Measurements from ENCODE around the gene VMP1. TPM values are rescaled to one million over a fixed set of nuclear protein-coding genes. Genes with fewer than 3 reads are reported as not detected.

The VMP1 gene
- total RNA-seq, 1 experiment from 2014 or later: 83.1 TPM

- H3K27me3 ChIP-seq (ENCODE audit: insufficient read depth, low read length): no peaks in the 10 kb centered on the region
- H3K79me1 ChIP-seq (ENCODE audit: insufficient read depth, low read depth, low read length, poor library complexity, severe bottlenecking): no peaks in the 10 kb centered on the region
- H3K9ac ChIP-seq (ENCODE audit: extremely low read depth, insufficient read length, low read length): no peak overlapping the region
- Mint-ChIP-seq H3K27me3 (ENCODE audit: low read depth) (no peaks in the 10 kb centered on the region), H3K36me3 (ENCODE audit: insufficient read depth in 1 of 3, low read depth in 3 of 3) (peaks cover 6 to 70% (median 42%) of the 10 kb centered on the region in 3 experiments; a peak in 6 of 7 replicates), H3K4me1 (no peaks in the 10 kb centered on the region), H3K4me3 (no peak overlapping the region), H3K27ac (no peak overlapping the region), H3K9me3 (no peaks in the 10 kb centered on the region)
- no peak overlapping the region for H3T11ph ChIP-seq (ENCODE audit: low read length)
- H2AFZ ChIP-seq (ENCODE audit: low read length): no peak overlapping the region
- H3K23ac ChIP-seq (ENCODE audit: insufficient read length, low read depth, low read length): no peak overlapping the region
- H3K27ac ChIP-seq (ENCODE audit: insufficient read length, low read depth, low read length): no peak overlapping the region
- TF ChIP-seq CTCF (conservative IDR thresholded peaks at IDR 0.05): no peak
- H3K56ac ChIP-seq (ENCODE audit: insufficient read length, low read depth, low read length): no peak overlapping the region
- no peak overlapping the region for H2BK12ac ChIP-seq (ENCODE audit: insufficient read length, low read depth, low read length)
- no peaks in the 10 kb centered on the region for H3K4me1 ChIP-seq (ENCODE audit: insufficient read depth, low read length)
- no peak overlapping the region for H3K14ac ChIP-seq (ENCODE audit: insufficient read depth, low read length)
- no peaks in the 10 kb centered on the region for H3K9me3 ChIP-seq (ENCODE audit: control insufficient read depth, low read depth, low read length)
- H3K4me2 ChIP-seq (ENCODE audit: insufficient read depth, insufficient read length, low read length): no peak overlapping the region
- no peak overlapping the region for H2AK5ac ChIP-seq (ENCODE audit: insufficient read length, low read length)
- WGBS (ENCODE audit: extremely low coverage, insufficient read length, low lambda C conversion rate): no CpG with 5 or more reads among the region's 3 CpGs
- no peak overlapping the region for H4K5ac ChIP-seq (ENCODE audit: insufficient read length, low read depth, low read length)
- H2BK15ac ChIP-seq (ENCODE audit: low read depth, low read length): no peak overlapping the region
- H2BK20ac ChIP-seq (ENCODE audit: low read depth, low read length, poor library complexity, severe bottlenecking): no peak overlapping the region
- no peaks in the 10 kb centered on the region for H3K79me2 ChIP-seq (ENCODE audit: insufficient read depth, low read length)
- no peak overlapping the region for H3K4ac ChIP-seq (ENCODE audit: low read depth, low read length)
- no peaks in the 10 kb centered on the region for H3K23me2 ChIP-seq (ENCODE audit: insufficient read length, low read depth, low read length, poor library complexity, severe bottlenecking)
- no peak overlapping the region for H2BK5ac ChIP-seq (ENCODE audit: insufficient read length, low read length)
- no peak for DNase-seq
- no peak overlapping the region for H4K91ac ChIP-seq (ENCODE audit: insufficient read length, low read depth, low read length)
- H2BK120ac ChIP-seq (ENCODE audit: low read depth, low read length, poor library complexity, severe bottlenecking): no peak overlapping the region
- no peak overlapping the region for H4K8ac ChIP-seq (replicated peaks; ENCODE audit: insufficient read length, low read depth, low read length)
- no peak overlapping the region for H3K18ac ChIP-seq (ENCODE audit: insufficient read length, low read depth, low read length)
- no peaks in the 10 kb centered on the region for H4K20me1 ChIP-seq (ENCODE audit: control insufficient read depth, insufficient read depth, insufficient read length)
These were observed 38.6 kb upstream of the VMP1 start for GRCh38 chr17:59668816-59669215.

Data from H9 (cell line).